ENCODE data around the gene CCDC154.

GRCh38 chr16:1458977-1459341 is 14.6 kb upstream of the CCDC154 start:
- TF ChIP-seq CTCF (IDR thresholded peaks at IDR 0.05) (no peak), EZH2 (IDR thresholded peaks at IDR 0.05; ENCODE audit: borderline replicate concordance, insufficient read depth, low read depth, low read length, poor library complexity, severe bottlenecking) (no peak)
